C1 segment of cervical spinal cord (tissue), 14 donors: ENCODE data around the gene SYDE1.

Experiments used
- DNase-seq, 14 donors: peaks; one replicate each; lab custom pipeline; 2025; lab: John Stamatoyannopoulos, UW

SYDE1 gene

GRCh38 chr19:15108145-15108844 is 1.1 kb downstream of the SYDE1 start:
- DNase-seq: no peak

DNA sequence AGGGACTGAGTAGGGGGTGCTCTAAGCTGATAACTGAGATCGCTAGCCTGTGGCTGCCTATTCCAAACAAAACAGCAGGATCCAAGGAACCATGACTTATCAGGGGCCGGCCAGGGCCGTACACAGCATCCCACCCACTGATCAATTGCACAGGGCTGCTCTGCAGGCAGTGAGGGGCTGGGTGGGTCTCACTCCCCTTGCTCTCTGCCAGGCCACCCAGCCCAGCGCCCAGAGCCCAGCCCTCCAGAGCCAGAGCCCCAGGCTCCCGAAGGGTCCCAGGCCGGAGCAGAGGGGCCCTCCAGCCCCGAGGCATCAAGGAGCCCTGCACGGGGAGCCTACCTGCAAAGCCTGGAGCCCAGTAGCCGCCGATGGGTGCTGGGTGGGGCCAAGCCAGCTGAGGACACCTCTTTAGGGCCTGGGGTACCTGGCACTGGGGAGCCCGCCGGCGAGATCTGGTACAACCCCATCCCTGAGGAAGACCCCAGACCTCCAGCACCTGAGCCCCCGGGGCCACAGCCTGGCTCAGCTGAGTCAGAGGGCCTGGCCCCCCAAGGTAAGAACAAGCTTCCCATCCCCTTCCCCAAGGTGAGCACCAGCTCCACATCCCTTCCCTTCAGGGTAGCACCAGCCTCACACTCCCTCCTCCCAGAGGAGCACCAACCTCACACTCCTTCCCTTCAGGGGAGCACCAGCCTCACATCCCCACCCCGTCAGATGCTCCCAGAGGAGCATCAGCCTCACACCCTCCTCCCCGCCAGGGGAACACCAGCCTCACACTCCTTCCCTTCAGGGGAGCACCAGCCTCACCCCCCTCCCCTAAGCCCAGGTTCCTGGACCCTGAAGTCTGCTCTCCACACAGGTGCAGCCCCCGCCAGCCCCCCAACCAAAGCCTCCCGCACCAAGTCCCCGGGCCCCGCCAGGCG is 1.9 kb downstream of the SYDE1 start:
- no peak for DNase-seq

DNA sequence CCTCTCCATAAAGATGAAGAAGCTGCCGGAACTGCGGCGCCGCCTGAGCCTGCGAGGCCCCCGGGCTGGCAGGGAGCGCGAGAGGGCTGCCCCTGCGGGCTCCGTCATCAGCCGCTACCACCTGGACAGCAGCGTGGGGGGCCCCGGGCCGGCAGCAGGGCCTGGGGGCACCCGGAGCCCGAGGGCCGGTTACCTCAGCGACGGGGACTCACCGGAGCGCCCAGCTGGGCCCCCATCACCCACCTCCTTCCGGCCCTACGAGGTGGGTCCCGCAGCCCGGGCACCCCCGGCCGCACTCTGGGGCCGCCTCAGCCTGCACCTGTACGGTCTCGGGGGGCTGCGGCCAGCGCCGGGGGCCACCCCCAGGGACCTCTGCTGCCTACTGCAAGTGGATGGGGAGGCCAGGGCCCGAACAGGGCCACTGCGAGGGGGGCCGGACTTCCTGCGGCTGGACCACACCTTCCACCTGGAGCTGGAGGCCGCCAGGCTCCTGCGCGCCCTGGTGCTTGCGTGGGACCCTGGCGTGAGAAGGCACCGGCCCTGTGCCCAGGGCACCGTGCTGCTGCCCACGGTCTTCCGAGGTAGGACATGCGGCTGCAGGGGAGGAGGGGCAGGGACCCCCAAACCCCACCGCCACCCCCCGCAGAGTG is 2.7 kb downstream of the SYDE1 start:
- DNase-seq: no peak

GRCh38 chr19:15110418-15110815 is 3.2 kb downstream of the SYDE1 start:
- DNase-seq: no peak

- DNase-seq: no peak
Observed at GRCh38 chr19:15111758-15112157, 4.6 kb downstream of the SYDE1 start.

DNA sequence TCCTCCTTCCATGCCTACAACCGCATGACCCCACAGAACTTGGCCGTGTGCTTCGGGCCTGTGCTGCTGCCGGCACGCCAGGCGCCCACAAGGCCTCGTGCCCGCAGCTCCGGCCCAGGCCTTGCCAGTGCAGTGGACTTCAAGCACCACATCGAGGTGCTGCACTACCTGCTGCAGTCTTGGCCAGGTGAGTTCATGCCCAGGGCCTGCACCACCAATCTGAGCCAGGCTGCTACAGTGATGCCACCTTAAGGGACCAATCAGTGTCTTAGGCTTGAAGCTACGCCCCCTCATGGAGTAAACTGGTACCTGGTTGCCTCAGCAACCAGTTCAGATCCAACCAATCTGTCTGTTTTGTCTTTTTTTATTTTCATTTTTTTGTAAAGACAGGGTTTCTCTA is 5.2 kb downstream of the SYDE1 start:
- DNase-seq: no peak

DNA sequence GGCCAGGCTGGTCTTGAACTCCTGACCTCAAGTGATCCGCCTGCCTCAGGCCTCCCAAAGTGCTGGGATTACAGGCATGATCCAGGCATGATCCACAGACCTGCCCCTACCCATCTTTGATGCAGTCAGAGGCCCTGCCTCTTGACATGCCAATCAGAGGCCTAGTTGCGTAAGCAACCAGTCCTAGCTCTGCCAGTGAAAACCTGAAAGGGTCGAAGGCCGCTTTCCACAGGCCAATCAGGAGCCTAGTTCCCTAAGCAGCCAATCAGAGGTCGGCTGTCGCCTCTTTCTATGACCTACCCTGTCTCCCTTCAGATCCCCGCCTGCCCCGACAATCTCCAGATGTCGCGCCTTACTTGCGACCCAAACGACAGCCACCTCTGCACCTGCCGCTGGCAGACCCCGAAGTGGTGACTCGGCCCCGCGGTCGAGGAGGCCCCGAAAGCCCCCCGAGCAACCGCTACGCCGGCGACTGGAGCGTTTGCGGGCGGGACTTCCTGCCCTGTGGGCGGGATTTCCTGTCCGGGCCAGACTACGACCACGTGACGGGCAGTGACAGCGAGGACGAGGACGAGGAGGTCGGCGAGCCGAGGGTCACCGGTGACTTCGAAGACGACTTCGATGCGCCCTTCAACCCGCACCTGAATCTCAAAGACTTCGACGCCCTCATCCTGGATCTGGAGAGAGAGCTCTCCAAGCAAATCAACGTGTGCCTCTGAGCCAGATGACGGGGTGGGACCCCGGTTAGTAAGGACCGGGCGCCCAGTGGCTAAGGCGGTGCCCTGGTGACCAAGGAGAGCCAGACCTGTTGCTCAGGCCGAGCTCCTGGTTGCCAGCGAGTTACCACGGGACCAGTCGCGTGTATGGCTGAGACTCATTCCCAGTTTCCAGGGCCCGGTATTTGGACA is 6.3 kb downstream of the SYDE1 start:
- no peak for DNase-seq

GRCh38 chr19:15114153-15114540 is 6.9 kb downstream of the SYDE1 start:
- DNase-seq: peak in 2 of 14 donors; percentile 6 to 18

DNA sequence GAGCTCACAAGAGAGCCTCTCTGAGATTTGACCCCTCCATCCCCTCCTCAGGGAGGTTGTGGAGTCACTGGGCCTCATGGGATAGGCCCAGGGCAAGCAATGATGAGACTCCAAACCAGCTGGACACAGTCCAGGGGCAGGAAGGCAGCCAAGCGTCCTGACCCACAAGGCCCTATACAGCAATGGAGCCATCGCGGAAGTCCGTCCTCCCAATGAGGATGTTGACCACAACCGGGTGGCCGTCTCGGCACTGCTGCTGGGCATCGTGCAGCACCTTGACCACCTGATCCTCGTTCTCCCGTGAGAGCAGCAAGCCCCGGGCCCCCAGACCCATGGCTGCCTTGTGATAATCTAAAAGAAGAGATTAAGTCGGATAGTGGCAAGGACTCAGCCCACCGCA is 7.9 kb downstream of the SYDE1 start:
- peak in 3 of 14 donors; percentile 7 to 21 (median 14) for DNase-seq

DNA sequence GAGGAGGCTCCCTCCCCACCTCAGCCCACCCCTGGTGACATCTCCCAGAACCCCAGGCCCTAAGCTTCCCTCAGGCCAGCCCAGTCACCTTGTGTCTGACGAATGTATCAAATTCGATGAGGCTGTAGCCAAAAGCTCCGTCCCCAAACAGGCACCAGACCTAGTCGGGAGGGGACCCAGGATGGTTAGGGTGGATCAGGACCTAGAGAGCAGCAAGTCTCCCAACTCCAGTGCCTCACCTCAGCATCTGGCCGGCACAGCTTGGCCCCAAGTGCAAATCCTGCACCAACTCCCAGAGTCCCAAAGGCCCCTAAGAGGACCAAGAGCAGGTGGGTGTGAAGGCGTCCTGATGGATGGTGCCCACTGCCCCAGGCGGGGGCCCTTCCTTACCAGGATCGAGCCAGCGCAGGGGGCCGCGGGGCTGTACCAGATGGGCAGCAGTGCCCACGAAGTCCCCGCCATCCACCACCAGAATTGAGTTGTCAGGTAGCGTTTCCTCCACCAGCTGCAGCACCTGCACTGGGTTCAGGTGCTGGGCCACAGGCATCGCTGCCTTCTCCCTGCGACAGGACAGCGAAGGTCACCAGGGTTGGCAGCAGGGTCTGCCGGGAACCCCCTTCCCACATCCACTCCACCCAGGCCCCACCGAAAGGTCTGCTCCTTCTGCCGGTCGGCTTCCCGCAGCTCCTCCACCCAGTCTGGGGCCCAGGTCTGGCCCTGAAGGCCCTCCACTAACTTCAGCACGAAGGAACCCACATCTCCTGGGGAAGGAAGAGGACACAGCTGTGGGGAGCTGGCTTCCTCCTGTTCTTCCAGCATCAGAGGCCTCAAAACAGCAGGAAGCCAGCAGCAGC is 8.8 kb downstream of the SYDE1 start:
- DNase-seq: no peak

GRCh38 chr19:15116856-15117255 is 9.7 kb downstream of the SYDE1 start:
- DNase-seq: no peak

GRCh38 chr19:15118248-15118647 is 11.0 kb downstream of the SYDE1 start:
- DNase-seq: no peak

GRCh38 chr19:15118789-15119494 is 11.7 kb downstream of the SYDE1 start:
- no peak for DNase-seq

- DNase-seq: no peak
Observed at GRCh38 chr19:15120135-15121026, 13.2 kb downstream of the SYDE1 start.

- no peak for DNase-seq
Observed at GRCh38 chr19:15122331-15123030, 15.3 kb downstream of the SYDE1 start.

GRCh38 chr19:15123031-15123890 is 16.1 kb downstream of the SYDE1 start:
- DNase-seq: no peak

- peak in 12 of 14 donors; percentile 24 to 71 (median 54) for DNase-seq
Observed at GRCh38 chr19:15123900-15124299, 16.7 kb downstream of the SYDE1 start.
